ENCODE results near the gene TBC1D9B.

GRCh38 chr5:179862296-179862695 is 45.4 kb downstream of the TBC1D9B start:
- TF ChIP-seq, protein P1, sequence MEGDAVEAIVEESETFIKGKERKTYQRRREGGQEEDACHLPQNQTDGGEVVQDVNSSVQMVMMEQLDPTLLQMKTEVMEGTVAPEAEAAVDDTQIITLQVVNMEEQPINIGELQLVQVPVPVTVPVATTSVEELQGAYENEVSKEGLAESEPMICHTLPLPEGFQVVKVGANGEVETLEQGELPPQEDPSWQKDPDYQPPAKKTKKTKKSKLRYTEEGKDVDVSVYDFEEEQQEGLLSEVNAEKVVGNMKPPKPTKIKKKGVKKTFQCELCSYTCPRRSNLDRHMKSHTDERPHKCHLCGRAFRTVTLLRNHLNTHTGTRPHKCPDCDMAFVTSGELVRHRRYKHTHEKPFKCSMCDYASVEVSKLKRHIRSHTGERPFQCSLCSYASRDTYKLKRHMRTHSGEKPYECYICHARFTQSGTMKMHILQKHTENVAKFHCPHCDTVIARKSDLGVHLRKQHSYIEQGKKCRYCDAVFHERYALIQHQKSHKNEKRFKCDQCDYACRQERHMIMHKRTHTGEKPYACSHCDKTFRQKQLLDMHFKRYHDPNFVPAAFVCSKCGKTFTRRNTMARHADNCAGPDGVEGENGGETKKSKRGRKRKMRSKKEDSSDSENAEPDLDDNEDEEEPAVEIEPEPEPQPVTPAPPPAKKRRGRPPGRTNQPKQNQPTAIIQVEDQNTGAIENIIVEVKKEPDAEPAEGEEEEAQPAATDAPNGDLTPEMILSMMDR (conservative IDR thresholded peaks at IDR 0.05 in 1 of 2, IDR thresholded peaks at IDR 0.05 in 1 of 2; ENCODE audit: extremely low read depth in 1 of 2, insufficient read depth in 1 of 2, low read depth in 1 of 2, low read length in 2 of 2), result no peak
- TF ChIP-seq EZH2 (IDR thresholded peaks at IDR 0.05; ENCODE audit: borderline replicate concordance, low read length), result no peak
